HG02938 (cell line): ENCODE results near the gene GJC3.
"Not testable (repeated sequence)": the region's sequence is repeated elsewhere in the genome, so short reads cannot be mapped to it uniquely, and the experiment has no call there.

ENCODE experiments used
- ATAC-seq: cut with Tn5 transposase; IDR thresholded peaks from one replicate; pipeline ENCODE4 v1.9.1; 2021; ENCODE audit warnings: mild to moderate bottlenecking, moderate library complexity; ENCODE audit not compliant: unreplicated experiment

Gene GJC3, protein sequence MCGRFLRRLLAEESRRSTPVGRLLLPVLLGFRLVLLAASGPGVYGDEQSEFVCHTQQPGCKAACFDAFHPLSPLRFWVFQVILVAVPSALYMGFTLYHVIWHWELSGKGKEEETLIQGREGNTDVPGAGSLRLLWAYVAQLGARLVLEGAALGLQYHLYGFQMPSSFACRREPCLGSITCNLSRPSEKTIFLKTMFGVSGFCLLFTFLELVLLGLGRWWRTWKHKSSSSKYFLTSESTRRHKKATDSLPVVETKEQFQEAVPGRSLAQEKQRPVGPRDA

DNA sequence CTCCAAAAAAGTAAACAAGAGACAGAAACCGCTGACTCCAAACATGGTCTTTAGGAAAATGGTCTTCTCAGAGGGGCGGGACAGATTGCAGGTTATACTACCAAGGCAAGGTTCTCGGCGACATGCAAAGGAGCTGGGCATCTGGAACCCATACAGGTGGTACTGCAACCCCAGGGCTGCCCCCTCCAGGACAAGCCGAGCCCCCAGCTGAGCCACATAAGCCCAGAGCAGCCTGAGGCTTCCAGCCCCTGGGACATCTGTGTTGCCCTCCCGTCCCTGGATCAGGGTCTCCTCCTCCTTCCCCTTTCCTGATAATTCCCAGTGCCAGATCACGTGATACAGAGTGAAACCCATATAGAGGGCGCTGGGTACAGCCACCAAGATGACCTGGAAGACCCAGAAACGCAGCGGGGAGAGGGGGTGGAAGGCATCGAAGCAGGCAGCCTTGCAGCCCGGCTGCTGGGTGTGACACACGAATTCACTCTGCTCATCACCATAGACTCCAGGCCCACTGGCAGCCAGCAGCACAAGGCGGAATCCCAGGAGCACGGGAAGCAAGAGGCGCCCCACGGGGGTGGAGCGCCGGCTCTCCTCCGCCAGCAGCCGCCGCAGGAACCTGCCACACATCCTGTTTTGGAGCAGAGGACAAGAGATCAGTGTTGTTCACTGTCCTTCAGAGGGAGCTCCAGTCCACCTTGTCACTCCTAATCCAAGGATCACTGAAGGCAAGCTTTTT, at the start of gene GJC3:
GJC3 (minus strand) TSS at position 627 of the 736 bp plus-strand sequence; CDS start at position 627, 0 bp downstream.
- no peak for ATAC-seq

DNA sequence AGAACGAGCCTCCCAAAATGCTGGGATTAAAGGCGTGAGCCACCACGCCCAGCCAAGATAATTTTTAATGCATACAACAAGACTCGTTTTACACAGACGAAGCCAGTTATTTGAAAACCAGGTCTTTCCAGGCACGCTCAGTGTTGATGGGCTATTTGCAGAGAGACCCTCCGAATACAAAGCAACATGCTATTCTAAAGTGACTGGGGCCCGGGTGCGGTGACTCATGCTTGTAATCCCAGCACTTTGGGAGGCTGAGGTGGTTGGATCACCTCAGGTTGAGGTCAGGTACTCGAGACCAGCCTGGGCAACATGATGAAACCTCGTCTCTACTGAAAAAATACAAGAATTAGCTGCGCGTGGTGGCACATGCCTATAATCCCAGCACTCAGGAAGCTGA, 47.2 kb upstream of the GJC3 start:
- no peak for ATAC-seq

DNA sequence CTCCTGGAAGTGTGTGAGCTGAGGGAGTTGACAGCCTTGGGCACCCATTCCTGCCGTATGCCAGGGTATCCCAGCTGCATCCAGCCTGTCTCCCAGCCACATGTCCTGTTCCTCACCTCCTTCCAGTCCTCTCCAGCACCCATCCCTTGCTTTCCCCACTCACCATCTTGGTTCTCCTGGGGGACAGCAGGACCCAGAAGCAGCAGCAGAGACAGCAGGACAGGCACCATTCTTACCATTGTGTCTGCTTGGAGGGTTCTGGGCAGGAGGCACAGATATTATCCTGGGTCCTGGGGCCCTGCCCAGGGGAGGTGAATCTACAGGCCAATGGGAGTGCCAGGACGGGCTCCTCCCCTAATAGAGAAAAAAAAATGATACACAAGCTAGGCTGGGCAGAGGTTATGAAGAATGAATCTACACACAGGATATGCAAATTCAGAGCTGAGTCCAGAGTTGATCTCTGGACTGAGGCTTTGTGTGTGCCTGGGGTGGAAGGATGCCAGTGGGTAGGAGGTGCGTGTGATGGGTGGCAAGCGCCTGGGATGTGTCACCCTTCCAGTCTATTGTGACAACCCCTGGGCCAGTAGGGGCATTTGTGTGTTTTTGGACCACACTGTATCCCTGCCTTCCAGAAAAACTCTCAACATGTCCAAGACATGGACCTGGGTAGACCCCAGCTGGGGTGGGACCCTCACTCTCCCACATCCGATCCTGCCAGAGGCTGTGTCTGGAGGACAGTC, 46.5 kb upstream of the GJC3 start, which contains the start of gene AZGP1:
AZGP1 (minus strand) TSS at position 250 of the 740 bp plus-strand sequence; CDS start at position 239, 11 bp downstream.
- no peak for ATAC-seq

- no peak for ATAC-seq
These were observed 45.3 kb upstream of the GJC3 start for GRCh38 chr7:99974681-99975080.

DNA sequence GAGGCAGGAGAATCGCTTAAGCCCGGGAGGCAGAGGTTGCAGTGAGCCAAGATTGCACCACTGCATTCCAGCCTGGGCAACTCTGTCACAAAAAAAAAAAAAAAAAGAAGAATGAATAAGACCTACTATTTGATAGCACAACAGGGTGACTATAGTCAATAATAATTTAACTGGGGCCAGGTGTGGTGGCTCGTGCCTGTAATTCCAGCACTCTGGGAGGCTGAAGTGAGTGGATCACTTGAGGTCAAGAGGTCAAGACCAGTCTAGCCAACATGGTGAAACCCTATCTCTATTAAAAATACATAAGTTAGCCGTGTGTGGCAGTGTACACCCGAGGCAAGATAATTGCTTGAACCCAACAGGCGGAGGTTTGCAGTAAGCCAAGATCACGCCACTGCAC, 44.4 kb upstream of the GJC3 start:
- not testable (repeated sequence) for ATAC-seq

GRCh38 chr7:99971242-99971641, 41.8 kb upstream of the GJC3 start:
- no peak for ATAC-seq

DNA sequence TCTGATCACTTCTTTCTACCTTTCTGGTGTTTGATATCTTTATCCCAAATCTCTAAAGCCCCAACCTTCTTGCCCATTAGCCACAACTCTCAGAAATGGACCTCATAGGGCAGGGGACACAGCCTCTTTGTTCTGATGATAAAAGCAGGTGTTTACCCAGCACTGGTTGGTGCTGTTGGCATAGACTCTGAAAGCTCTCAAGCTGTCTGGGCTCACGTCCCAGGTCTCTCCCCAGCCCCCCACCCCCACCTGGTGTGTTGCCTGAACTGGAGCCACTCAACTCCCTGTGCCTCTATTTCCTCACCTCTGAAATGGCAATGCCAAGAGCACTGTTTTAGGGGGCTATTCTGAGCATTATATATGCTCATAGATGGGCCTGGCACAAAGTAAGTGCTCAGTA, 40.4 kb upstream of the GJC3 start:
- not testable (repeated sequence) for ATAC-seq

DNA sequence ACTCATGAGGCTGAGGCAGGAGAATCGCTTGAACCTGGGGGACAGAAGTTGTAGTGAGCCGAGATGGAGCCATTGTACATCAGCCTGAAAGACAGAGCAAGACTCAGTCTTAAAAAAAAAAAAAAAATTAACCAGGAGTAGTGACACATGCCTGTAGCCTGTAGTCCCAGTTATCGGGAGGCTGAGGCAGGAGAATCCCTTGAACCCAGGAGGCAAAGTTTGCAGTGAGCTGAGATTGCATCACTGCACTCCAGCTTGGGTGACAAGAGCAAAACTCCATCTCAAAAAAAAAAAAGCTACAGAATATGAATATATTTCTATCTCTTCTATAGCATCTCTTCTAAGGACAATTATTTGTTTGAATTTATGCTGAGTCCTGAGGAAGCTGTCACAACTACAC, 39.9 kb upstream of the GJC3 start:
- no peak for ATAC-seq

- no peak for ATAC-seq
These were observed 29.3 kb upstream of the GJC3 start for GRCh38 chr7:99958564-99959227.

- ATAC-seq: no peak
These were observed 25.8 kb upstream of the GJC3 start for GRCh38 chr7:99955247-99955646.

- not testable (repeated sequence) for ATAC-seq
These were observed 25.2 kb upstream of the GJC3 start for GRCh38 chr7:99954643-99955042.

- ATAC-seq: no peak
These were observed 24.2 kb upstream of the GJC3 start for GRCh38 chr7:99953649-99954048.

- not testable (repeated sequence) for ATAC-seq
These were observed 23.2 kb upstream of the GJC3 start for GRCh38 chr7:99952649-99953048.

DNA sequence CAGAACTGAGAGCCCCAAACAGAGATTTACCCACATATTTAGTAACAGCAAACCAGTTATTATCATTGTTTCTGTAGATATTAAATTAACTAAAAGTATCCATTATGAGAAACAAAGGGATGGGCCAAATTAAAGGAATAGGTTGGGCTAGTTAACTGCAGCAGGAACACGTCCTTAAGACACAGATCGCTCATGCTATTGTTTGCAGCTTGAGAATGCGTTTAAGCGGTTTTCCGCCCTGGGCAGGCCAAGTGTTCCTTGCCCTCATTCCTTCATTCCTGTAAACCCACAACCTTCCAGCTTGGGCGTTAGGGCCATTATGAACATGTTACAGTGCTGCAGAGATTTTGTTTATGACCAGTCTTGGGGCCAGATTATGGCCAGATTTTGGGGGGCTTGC, 21.4 kb upstream of the GJC3 start:
- not testable (repeated sequence) for ATAC-seq

DNA sequence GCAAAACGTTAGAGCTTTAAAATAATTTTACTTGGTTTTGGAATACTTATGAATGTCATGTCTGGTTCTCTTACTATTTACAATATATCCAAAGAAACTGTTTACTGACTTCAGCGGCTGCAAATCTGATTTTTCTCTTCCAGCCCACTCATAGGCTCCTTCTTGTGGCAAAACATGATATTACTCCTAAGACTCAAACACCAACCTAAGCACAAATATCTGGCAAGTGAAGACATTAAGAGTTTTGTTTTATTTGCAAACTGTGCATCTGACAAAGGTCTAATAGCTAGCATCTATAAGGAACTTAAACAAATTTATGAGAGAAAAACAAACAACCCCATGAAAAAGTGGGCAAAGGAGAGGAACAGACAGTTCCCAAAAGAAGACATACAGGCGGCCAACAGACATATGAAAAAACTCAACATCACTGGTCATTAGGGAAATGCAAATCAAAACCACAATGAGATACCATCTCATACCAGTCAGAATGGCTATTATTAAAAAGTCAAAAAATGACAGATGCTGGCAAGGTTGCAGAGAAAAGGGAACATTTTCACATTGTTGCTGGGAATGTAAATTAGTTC, 20.3 kb upstream of the GJC3 start:
- ATAC-seq: no peak

- no peak for ATAC-seq
These were observed 18.2 kb upstream of the GJC3 start for GRCh38 chr7:99947608-99948007.

GRCh38 chr7:99944497-99945070, 15.2 kb upstream of the GJC3 start:
- ATAC-seq: no peak

- ATAC-seq: no peak
These were observed 14.4 kb upstream of the GJC3 start for GRCh38 chr7:99943641-99944496.

- ATAC-seq: no peak
These were observed 8.9 kb upstream of the GJC3 start for GRCh38 chr7:99938296-99938695.
